Neuronal stem cell (in vitro differentiated cells): ENCODE results near the gene PRDM11.
A peak's percentile ranks its signal among the peaks of the same experiment; 100 is the strongest.

ENCODE experiments used
- DNase-seq: peaks from one replicate; pipeline ENCODE4 v3.0.0-alpha.2; 2013; ENCODE audit warnings: low spot score
- H2AFZ ChIP-seq: one replicate; pipeline ENCODE4 v1.6.1; 2013; ENCODE audit warnings: mild to moderate bottlenecking, low read length, inconsistent platforms
- H2AK5ac ChIP-seq: 2 replicates; pipeline ENCODE4 v1.6.1; 2013; ENCODE audit warnings: low read depth, mild to moderate bottlenecking, inconsistent platforms, low read length, moderate library complexity, mixed read lengths
- H2BK120ac ChIP-seq: 2 replicates; pipeline ENCODE4 v1.6.1; 2013; ENCODE audit warnings: low read depth, mild to moderate bottlenecking, inconsistent platforms, low read length, moderate library complexity, mixed read lengths
- H2BK12ac ChIP-seq: one replicate; pipeline ENCODE4 v1.6.1; 2013; ENCODE audit warnings: low read length, inconsistent platforms
- H2BK15ac ChIP-seq: 2 replicates; pipeline ENCODE4 v1.6.1; 2013; ENCODE audit warnings: mild to moderate bottlenecking, low read length, inconsistent platforms, mixed read lengths
- H2BK5ac ChIP-seq: one replicate; pipeline ENCODE4 v1.6.1; 2013; ENCODE audit warnings: inconsistent platforms, mild to moderate bottlenecking, low read length, moderate library complexity
- H3K14ac ChIP-seq: one replicate; pipeline ENCODE4 v1.6.1; 2013; ENCODE audit warnings: low read length, inconsistent platforms
- H3K18ac ChIP-seq: 2 replicates; pipeline ENCODE4 v1.6.1; 2013; ENCODE audit warnings: low read length, inconsistent platforms
- H3K23ac ChIP-seq: 2 replicates; pipeline ENCODE4 v1.6.1; 2013; ENCODE audit warnings: low read depth, mild to moderate bottlenecking, mixed read lengths, low read length, inconsistent platforms; ENCODE audit not compliant: poor library complexity
- H3K27ac ChIP-seq: replicated peaks from 3 replicates; pipeline ENCODE4 v1.5.1; 2013; ENCODE audit warnings: low read length, inconsistent platforms
- H3K27me3 ChIP-seq, 3 experiments: 2 replicates each; pipeline ENCODE4 v1.6.1; 2013; ENCODE audit warnings: low read length in 3 of 3, mild to moderate bottlenecking in 2 of 3, inconsistent platforms in 1 of 3, low read depth in 1 of 3, mixed read lengths in 1 of 3, moderate library complexity in 1 of 3; ENCODE audit not compliant: control insufficient read depth in 3 of 3, insufficient read depth in 3 of 3
- H3K36me3 ChIP-seq, 2 donors: replicated peaks in 1 of 2; 2 replicates each; pipeline ENCODE4 v1.6.1; 2013; ENCODE audit warnings: low read length in 2 of 2; ENCODE audit not compliant: control insufficient read depth in 2 of 2, insufficient read depth in 2 of 2
- H3K4ac ChIP-seq: 2 replicates; pipeline ENCODE4 v1.6.1; 2013; ENCODE audit warnings: inconsistent platforms, mild to moderate bottlenecking, low read length, moderate library complexity
- H3K4me1 ChIP-seq, 2 donors: 1 replicate in 1 of 2; 2 replicates in 1 of 2; pipeline ENCODE4 v1.6.1; 2013; ENCODE audit warnings: low read length in 2 of 2, low read depth in 1 of 2; ENCODE audit not compliant: control insufficient read depth in 2 of 2, insufficient read depth in 1 of 2
- H3K4me2 ChIP-seq: one replicate; pipeline ENCODE4 v1.6.1; 2013; ENCODE audit warnings: mild to moderate bottlenecking, low read length, inconsistent platforms; ENCODE audit not compliant: insufficient read depth, poor library complexity, severe bottlenecking
- H3K4me3 ChIP-seq, 2 donors: 2 replicates each; pipeline ENCODE4 v1.5.1; 2013; ENCODE audit warnings: low read length in 2 of 2, mild to moderate bottlenecking in 2 of 2, inconsistent platforms in 1 of 2, moderate library complexity in 1 of 2
- H3K79me1 ChIP-seq: one replicate; pipeline ENCODE4 v1.6.1; 2013; ENCODE audit warnings: low read depth, mild to moderate bottlenecking, inconsistent platforms, low read length, moderate library complexity
- H3K9ac ChIP-seq: one replicate; pipeline ENCODE4 v1.6.1; 2013; ENCODE audit warnings: mild to moderate bottlenecking, low read depth, low read length, inconsistent platforms; ENCODE audit not compliant: poor library complexity
- H3K9me3 ChIP-seq, 2 donors: replicated peaks in 1 of 2; 2 replicates each; pipeline versions ENCODE3 to v1.6.1; 2013; ENCODE audit warnings: low read length in 2 of 2, mild to moderate bottlenecking in 2 of 2, inconsistent platforms in 1 of 2, low read depth in 1 of 2, mixed read lengths in 1 of 2, moderate library complexity in 1 of 2; ENCODE audit not compliant: control insufficient read depth in 2 of 2, insufficient read depth in 1 of 2
- H4K8ac ChIP-seq: one replicate; pipeline ENCODE4 v1.6.1; 2013; ENCODE audit warnings: low read depth, mild to moderate bottlenecking, inconsistent platforms, low read length, moderate library complexity
- H4K91ac ChIP-seq: one replicate; pipeline ENCODE4 v1.6.1; 2013; ENCODE audit warnings: low read length, low read depth, mild to moderate bottlenecking, inconsistent platforms; ENCODE audit not compliant: poor library complexity
- WGBS, 2 donors: extraction: QIAGEN DNeasy Blood & Tissue Kit; methylation state at CpG; one replicate each; pipeline ENCODE4 v1.1.7; 2013; ENCODE audit warnings: missing lambda C conversion rate in 2 of 2, mixed read lengths in 1 of 2; ENCODE audit not compliant: insufficient read length in 2 of 2, insufficient replicate concordance in 1 of 2; ENCODE audit errors: extremely low coverage in 2 of 2; 5-methylcytosine and 5-hydroxymethylcytosine counted together

Gene PRDM11

DNA sequence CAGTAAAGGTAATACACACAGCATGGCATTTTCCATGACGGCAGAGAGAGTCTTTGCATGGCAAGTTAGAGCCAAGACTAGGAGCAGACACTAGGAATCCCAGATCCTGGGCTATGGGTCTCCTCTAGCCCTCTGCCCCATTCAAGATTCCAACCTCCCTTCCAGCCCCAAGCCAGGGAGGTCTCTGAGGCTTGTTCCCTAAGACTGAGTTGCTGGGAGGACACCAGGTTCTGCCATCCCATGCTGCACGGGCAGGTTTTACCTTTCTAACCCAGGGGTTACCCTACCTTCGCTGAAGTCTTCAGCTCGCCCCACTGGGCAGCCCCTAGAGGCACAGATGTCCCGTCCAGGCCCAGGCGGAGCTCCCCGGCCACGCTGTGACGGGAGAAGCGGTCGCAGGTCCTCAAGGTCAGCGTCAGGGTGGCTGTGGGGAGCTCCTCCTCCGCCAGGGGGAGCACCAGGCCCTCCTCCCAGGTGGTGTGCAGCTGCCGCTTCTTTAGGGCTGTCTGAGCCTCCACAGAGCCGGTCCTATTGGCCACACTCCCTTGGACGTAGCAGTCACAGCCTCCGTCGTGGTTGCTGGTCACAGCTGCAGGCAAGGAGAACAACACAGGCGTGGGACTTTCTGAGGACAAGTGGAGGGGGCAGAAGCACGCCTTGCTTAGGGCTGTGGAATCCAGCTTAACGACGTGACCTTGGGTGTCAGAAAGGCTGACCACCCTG lies 105.9 kb downstream of the PRDM11 start:
- H3K27me3 ChIP-seq = peaks cover 0 to 17% (median 0%) of the 10 kb centered on the region in 3 experiments
- no peak overlapping the region for H2BK15ac ChIP-seq
- H4K91ac ChIP-seq = no peak overlapping the region
- H3K23ac ChIP-seq = no peak overlapping the region
- H3K18ac ChIP-seq = no peak overlapping the region
- no peak overlapping the region for H3K4me2 ChIP-seq
- DNase-seq = peak; percentile 59
- H3K4ac ChIP-seq = no peak overlapping the region
- H2BK5ac ChIP-seq = no peak overlapping the region
- no CpG with 5 or more reads among the region's 22 CpGs for WGBS, 2 donors
- H4K8ac ChIP-seq = no peak overlapping the region
- H3K14ac ChIP-seq = no peak overlapping the region
- H3K9me3 ChIP-seq = peaks cover 0 to 2% of the 10 kb centered on the region in 2 donors
- H3K4me1 ChIP-seq = no peaks in the 10 kb centered on the region
- peak overlapping the region; percentile 26 for H2AFZ ChIP-seq
- H3K4me3 ChIP-seq = no peak overlapping the region
- H2BK120ac ChIP-seq = no peak overlapping the region
- no peak overlapping the region for H2BK12ac ChIP-seq
- H3K9ac ChIP-seq = no peak overlapping the region
- H3K79me1 ChIP-seq = no peaks in the 10 kb centered on the region
- no peak overlapping the region for H3K27ac ChIP-seq
- H3K36me3 ChIP-seq = no peaks in the 10 kb centered on the region
- no peak overlapping the region for H2AK5ac ChIP-seq

DNA sequence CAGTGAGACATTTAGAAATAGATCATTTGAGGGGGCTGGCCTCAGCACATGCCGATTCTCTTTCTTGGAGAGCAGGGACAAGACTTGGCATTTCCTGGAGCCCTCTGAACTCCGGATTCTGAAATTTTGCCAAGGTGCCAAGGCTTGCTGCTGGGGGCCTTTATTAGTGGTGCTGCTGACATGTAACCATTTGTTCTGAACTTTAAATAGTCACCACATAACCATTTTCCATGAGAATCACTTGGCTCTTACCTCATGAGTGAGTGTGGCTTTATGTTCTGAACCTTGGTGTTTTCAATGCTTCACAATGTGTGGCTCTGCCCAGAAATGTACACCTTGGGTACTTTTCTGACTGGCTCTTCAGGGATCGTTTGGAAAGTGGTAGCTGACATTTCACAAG lies 106.4 kb downstream of the PRDM11 start:
- Histone ChIP-seq H4K91ac (no peak overlapping the region), H3K4me2 (no peak overlapping the region), H3K4me1 (no peaks in the 10 kb centered on the region), H2BK5ac (no peak overlapping the region), H3K4ac (no peak overlapping the region), H3K14ac (no peak overlapping the region), H3K27ac (no peak overlapping the region), H2BK12ac (no peak overlapping the region), H3K27me3 (peaks cover 0 to 18% (median 0%) of the 10 kb centered on the region in 3 experiments), H2AFZ (no peak overlapping the region), H3K4me3 (no peak overlapping the region), H2BK120ac (no peak overlapping the region), H3K9ac (no peak overlapping the region), H3K36me3 (no peaks in the 10 kb centered on the region), H3K79me1 (no peaks in the 10 kb centered on the region), H2AK5ac (no peak overlapping the region), H3K18ac (no peak overlapping the region), H3K9me3 (peaks cover 0 to 2% of the 10 kb centered on the region in 2 donors), H4K8ac (no peak overlapping the region), H3K23ac (no peak overlapping the region), H2BK15ac (no peak overlapping the region)
- DNase-seq = no peak
- WGBS, 2 donors = no CpG with 5 or more reads among the region's 3 CpGs

DNA sequence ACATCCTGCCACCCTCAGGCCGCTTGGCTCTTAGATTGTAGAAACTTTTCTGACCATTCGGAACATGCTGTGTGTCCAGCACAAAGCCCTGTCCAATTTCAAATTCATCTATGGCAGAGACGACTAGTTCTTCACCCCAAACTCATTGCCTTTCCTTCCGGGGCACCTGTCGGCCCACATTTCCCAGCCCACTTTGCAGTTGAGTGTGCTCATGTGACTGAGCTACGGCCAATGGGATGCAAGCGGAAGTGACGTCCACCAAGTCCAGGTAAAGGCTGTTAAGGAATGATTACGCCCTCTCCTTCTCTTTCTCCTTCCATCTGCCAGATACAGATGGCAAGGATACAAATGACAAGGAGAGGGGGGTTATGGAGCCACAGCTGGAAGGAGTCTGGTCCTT lies 107.2 kb downstream of the PRDM11 start:
- DNase-seq = no peak
- Histone ChIP-seq H3K4me1 (no peaks in the 10 kb centered on the region), H2AFZ (no peak overlapping the region), H3K27ac (no peak overlapping the region), H3K4ac (no peak overlapping the region), H3K4me3 (no peak overlapping the region), H3K79me1 (no peaks in the 10 kb centered on the region), H2BK15ac (no peak overlapping the region), H2AK5ac (no peak overlapping the region), H3K27me3 (peaks cover 0 to 18% (median 0%) of the 10 kb centered on the region in 3 experiments), H3K9ac (no peak overlapping the region), H3K9me3 (peaks cover 0 to 2% of the 10 kb centered on the region in 2 donors), H3K36me3 (no peaks in the 10 kb centered on the region), H3K4me2 (no peak overlapping the region), H4K8ac (no peak overlapping the region), H3K14ac (no peak overlapping the region), H3K23ac (no peak overlapping the region), H2BK120ac (no peak overlapping the region), H4K91ac (no peak overlapping the region), H2BK12ac (no peak overlapping the region), H3K18ac (no peak overlapping the region), H2BK5ac (no peak overlapping the region)
- no CpG with 5 or more reads among the region's 9 CpGs for WGBS, 2 donors

DNA sequence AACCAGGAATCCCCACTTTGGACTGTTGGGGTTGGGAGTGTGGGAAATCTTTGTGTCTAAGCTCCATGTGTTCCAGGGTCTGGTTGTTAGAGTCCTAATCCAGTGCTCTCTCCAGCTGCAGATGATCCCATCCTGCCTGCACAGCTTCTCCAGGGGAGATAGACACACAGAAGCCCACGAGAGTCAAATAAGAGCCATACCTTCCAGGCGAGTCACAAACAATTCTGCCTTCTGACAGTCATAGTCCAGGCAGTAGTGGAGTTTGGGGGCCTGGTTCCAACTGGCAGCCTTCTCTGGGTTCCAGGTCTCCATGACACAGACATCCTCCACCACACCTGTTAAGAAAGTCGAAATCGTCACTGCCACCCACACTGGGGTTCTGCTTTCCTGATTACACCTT lies 107.6 kb downstream of the PRDM11 start:
- Histone ChIP-seq H2BK12ac (no peak overlapping the region), H2BK5ac (no peak overlapping the region), H3K4ac (no peak overlapping the region), H3K36me3 (no peaks in the 10 kb centered on the region), H3K4me3 (no peak overlapping the region), H3K79me1 (no peaks in the 10 kb centered on the region), H3K27ac (no peak overlapping the region), H2AK5ac (no peak overlapping the region), H3K4me1 (peaks cover 0 to 2% of the 10 kb centered on the region in 2 donors), H4K8ac (no peak overlapping the region), H2AFZ (no peak overlapping the region), H3K27me3 (peaks cover 0 to 18% (median 0%) of the 10 kb centered on the region in 3 experiments), H3K9me3 (peaks cover 0 to 2% of the 10 kb centered on the region in 2 donors), H3K4me2 (no peak overlapping the region), H2BK120ac (no peak overlapping the region), H2BK15ac (no peak overlapping the region), H3K23ac (no peak overlapping the region), H4K91ac (no peak overlapping the region), H3K14ac (no peak overlapping the region), H3K18ac (no peak overlapping the region), H3K9ac (no peak overlapping the region)
- DNase-seq = no peak
- WGBS, 2 donors = no CpG with 5 or more reads among the region's 4 CpGs
